Endodermal cell (in vitro differentiated cells): ENCODE data around the gene KRTAP10-4. TPM values are rescaled to one million over a fixed set of nuclear protein-coding genes. Genes with fewer than 3 reads are reported as not detected.

ENCODE experiments used
- DNase-seq: peaks from one replicate; pipeline ENCODE4 v3.0.0-alpha.2; 2017
- H3K27ac ChIP-seq: 2 replicates; pipeline ENCODE4 v1.5.1; 2013; ENCODE audit warnings: mild to moderate bottlenecking, low read depth, low read length, moderate library complexity
- H3K27me3 ChIP-seq: 2 replicates; pipeline ENCODE4 v1.6.1; 2013; ENCODE audit warnings: mild to moderate bottlenecking, low read length, moderate library complexity; ENCODE audit not compliant: insufficient read depth, control insufficient read depth, poor library complexity, severe bottlenecking
- H3K36me3 ChIP-seq: 2 replicates; pipeline ENCODE4 v1.7.0; 2013; ENCODE audit warnings: mild to moderate bottlenecking, low read length, moderate library complexity; ENCODE audit not compliant: control insufficient read depth, insufficient read depth
- H3K4me1 ChIP-seq: one replicate; pipeline ENCODE4 v1.7.0; 2013; ENCODE audit warnings: low read length; ENCODE audit not compliant: control insufficient read depth, insufficient read depth
- H3K4me3 ChIP-seq: 2 replicates; pipeline ENCODE4 v1.5.1; 2013; ENCODE audit warnings: mild to moderate bottlenecking, low read length, moderate library complexity
- H3K9ac ChIP-seq: 2 replicates; pipeline ENCODE4 v1.6.1; 2013; ENCODE audit warnings: mild to moderate bottlenecking, low read length, moderate library complexity; ENCODE audit not compliant: poor library complexity, severe bottlenecking; ENCODE audit errors: extremely low read depth
- H3K9me3 ChIP-seq: 2 replicates; pipeline ENCODE4 v1.6.1; 2013; ENCODE audit warnings: mild to moderate bottlenecking, low read length, moderate library complexity; ENCODE audit not compliant: control insufficient read depth
- H3K27ac Mint-ChIP-seq: 2 replicates; pipeline ENCODE4 v1.8.0; 2020; ENCODE audit warnings: mixed read lengths
- H3K27me3 Mint-ChIP-seq: 2 replicates; pipeline ENCODE4 v1.8.0; 2021; ENCODE audit warnings: mild to moderate bottlenecking, mixed read lengths; ENCODE audit not compliant: insufficient read depth
- H3K36me3 Mint-ChIP-seq: 2 replicates; pipeline ENCODE4 v1.8.0; 2020; ENCODE audit warnings: low read depth, mixed read lengths
- H3K4me1 Mint-ChIP-seq: 2 replicates; pipeline ENCODE4 v1.8.0; 2020; ENCODE audit warnings: mixed read lengths
- H3K4me3 Mint-ChIP-seq: 2 replicates; pipeline ENCODE4 v1.8.0; 2020; ENCODE audit warnings: mild to moderate bottlenecking, moderate library complexity, mixed read lengths
- H3K9me3 Mint-ChIP-seq: 2 replicates; pipeline ENCODE4 v1.8.0; 2020; ENCODE audit warnings: mild to moderate bottlenecking, mixed read lengths
- CTCF ChIP-seq: fragments of 200-600 bp; sonication (generic); conservative IDR thresholded peaks from 2 replicates; pipeline ENCODE4 v1.5.0; 2021; ENCODE audit warnings: antibody characterized with exemption, mild to moderate bottlenecking
- WGBS, 2 experiments: methylation state at CpG; one replicate each; pipeline versions ENCODE4 v1.1.5 to v1.1.7; 2013; ENCODE audit warnings: missing lambda C conversion rate in 2 of 2, mixed read lengths in 1 of 2; ENCODE audit not compliant: insufficient coverage in 1 of 2, insufficient read length in 1 of 2; 5-methylcytosine and 5-hydroxymethylcytosine counted together
- total RNA-seq, 2 donors: library from RNA; stranded (reverse); fragmentation: NEBNext Ultra II Directional in 1 of 2; extraction: Animal tissue kit (Norgen Biotek cat#: 25700) in 1 of 2; gene quantifications; 2 replicates in 1 of 2; 3 replicates in 1 of 2; pipeline ENCODE4 v1.2.1, GENCODE V29; 2021

KRTAP10-4 gene
- total RNA-seq, 2 donors from 2014 or later: not detected

GRCh38 chr21:44595524-44595923 is 22.0 kb downstream of the KRTAP10-4 start:
- WGBS, 2 experiments: 96 to 100% methylated on average over 2 to 6 of the region's 6 CpGs

GRCh38 chr21:44596068-44596725 is 22.7 kb downstream of the KRTAP10-4 start:
- H3K27ac Mint-ChIP-seq: no peak overlapping the region
- H3K4me1 Mint-ChIP-seq: peaks cover 18% of the 10 kb centered on the region
- no peaks in the 10 kb centered on the region for H3K27me3 ChIP-seq
- H3K27ac ChIP-seq: no peak overlapping the region
- no peak overlapping the region for H3K9ac ChIP-seq
- H3K4me3 ChIP-seq: no peak overlapping the region
- no peaks in the 10 kb centered on the region for H3K36me3 Mint-ChIP-seq
- TF ChIP-seq CTCF: no peak
- no peak for DNase-seq
- peaks cover 13% of the 10 kb centered on the region for H3K9me3 ChIP-seq
- H3K36me3 ChIP-seq: no peaks in the 10 kb centered on the region
- H3K9me3 Mint-ChIP-seq: no peaks in the 10 kb centered on the region
- 92% methylated on average over 7 to 9 of the region's 9 CpGs for WGBS, 2 experiments
- no peaks in the 10 kb centered on the region for H3K27me3 Mint-ChIP-seq
- no peak overlapping the region for H3K4me3 Mint-ChIP-seq
- H3K4me1 ChIP-seq: no peaks in the 10 kb centered on the region

More at GRCh38 chr21:44595524-44595923, 22.0 kb downstream of the KRTAP10-4 start:
- Mint-ChIP-seq H3K36me3 (no peaks in the 10 kb centered on the region), H3K4me3 (no peak overlapping the region), H3K4me1 (peaks cover 18% of the 10 kb centered on the region), H3K27me3 (no peaks in the 10 kb centered on the region), H3K9me3 (no peaks in the 10 kb centered on the region), H3K27ac (no peak overlapping the region)
- Histone ChIP-seq H3K9me3 (peaks cover 13% of the 10 kb centered on the region), H3K9ac (no peak overlapping the region), H3K4me3 (no peak overlapping the region), H3K27me3 (no peaks in the 10 kb centered on the region), H3K4me1 (no peaks in the 10 kb centered on the region), H3K36me3 (no peaks in the 10 kb centered on the region), H3K27ac (no peak overlapping the region)
- TF ChIP-seq CTCF: no peak
- DNase-seq: no peak

- TF ChIP-seq CTCF: no peak
- Mint-ChIP-seq H3K27ac (no peak overlapping the region), H3K9me3 (no peaks in the 10 kb centered on the region), H3K36me3 (no peaks in the 10 kb centered on the region), H3K4me1 (peaks cover 18% of the 10 kb centered on the region), H3K4me3 (no peak overlapping the region), H3K27me3 (no peaks in the 10 kb centered on the region)
- Histone ChIP-seq H3K27ac (peak overlapping the region; percentile 40), H3K9ac (no peak overlapping the region), H3K36me3 (no peaks in the 10 kb centered on the region), H3K4me3 (no peak overlapping the region), H3K4me1 (no peaks in the 10 kb centered on the region), H3K9me3 (peaks cover 13% of the 10 kb centered on the region), H3K27me3 (no peaks in the 10 kb centered on the region)
- 74 to 82% methylated on average over 8 to 11 of the region's 11 CpGs for WGBS, 2 experiments
- DNase-seq: peak; percentile 56
These were observed 24.5 kb downstream of the KRTAP10-4 start for GRCh38 chr21:44598061-44598460.
